ENCODE data around the gene CCNL1. TPM values are rescaled to one million over a fixed set of nuclear protein-coding genes. Genes with fewer than 3 reads are reported as not detected.

Gene CCNL1
- total RNA-seq, 6 donors from 2014 or later, result 118 to 344 (median 246) TPM

DNA sequence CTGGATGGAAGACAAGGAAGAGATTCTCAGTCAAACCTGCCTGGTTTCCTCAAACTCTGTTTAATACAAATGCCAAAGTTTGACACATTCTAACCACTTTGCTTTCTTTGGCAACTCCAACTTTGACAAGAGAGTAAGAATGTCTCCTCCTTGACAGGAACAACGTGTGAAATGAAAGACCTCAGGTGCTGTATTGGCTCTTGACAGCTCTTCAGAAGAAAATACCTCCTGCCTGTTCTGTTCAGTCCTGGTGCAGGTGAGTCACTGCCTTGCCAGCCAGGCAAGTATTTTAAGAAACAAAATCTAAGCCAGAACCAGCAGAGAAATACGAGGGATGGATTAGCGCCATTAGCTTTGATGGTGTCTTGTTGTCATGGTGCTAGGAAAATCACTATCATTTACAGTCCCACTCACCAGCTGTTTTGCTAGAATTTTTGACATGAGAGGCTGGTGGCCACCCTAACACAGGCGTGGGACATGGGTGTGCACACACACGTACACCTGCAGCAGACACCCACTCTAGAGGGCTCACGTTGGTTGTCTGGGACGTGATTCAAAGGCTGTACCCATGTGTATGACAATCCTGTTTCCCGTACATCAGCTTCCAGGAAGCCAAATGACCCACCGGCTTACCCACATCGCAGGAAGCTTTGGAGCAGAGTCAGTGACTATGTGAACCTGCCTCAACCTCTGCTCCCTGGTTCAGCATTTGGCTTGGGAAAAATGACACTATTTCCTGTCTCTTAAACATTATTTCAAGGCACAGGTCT is 60.4 kb downstream of the CCNL1 start:
- H3K27ac ChIP-seq, result peak overlapping the region in 1 of 4 donors; percentile 2

DNA sequence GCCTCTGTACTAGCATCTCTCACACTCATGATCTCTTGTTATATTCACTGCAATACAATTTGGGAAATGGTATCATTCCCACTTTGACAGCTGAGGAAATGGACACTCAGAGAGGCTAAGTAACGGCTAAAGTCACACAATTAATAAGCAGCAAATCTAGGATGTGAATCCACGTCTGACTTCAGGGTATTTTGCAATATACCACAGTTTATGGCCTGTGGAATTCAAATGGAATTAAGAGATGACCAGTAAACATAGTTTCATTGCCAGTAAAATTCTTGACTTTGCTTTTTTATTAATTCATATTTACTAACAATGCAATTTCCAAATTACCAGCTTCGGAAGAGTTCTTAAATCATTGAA is 61.1 kb downstream of the CCNL1 start:
- no peak overlapping the region for H3K27ac ChIP-seq
- TF ChIP-seq EP300 (IDR thresholded peaks at IDR 0.05) (no peak), POLR2A (IDR thresholded peaks at IDR 0.05) (no peak), CTCF (IDR thresholded peaks at IDR 0.05) (no peak), POLR2AphosphoS5 (IDR thresholded peaks at IDR 0.05) (no peak)
- H3K36me3 ChIP-seq, result no peaks in the 10 kb centered on the region
- ATAC-seq (ENCODE audit: low FRiP score in 2 of 2) (no peak), DNase-seq (no peak)
- peaks cover 0 to 7% (median 6%) of the 10 kb centered on the region in 4 donors for H3K4me1 ChIP-seq
- WGBS, 2 donors, result 62 to 85% methylated on average over 3 of the region's 3 CpGs
- no peaks in the 10 kb centered on the region for H3K9me3 ChIP-seq
- H3K4me3 ChIP-seq, result no peak overlapping the region
- H3K27me3 ChIP-seq, result no peaks in the 10 kb centered on the region

More for the DNA sequence above, 60.4 kb downstream of the CCNL1 start:
- no peaks in the 10 kb centered on the region for H3K36me3 ChIP-seq
- ATAC-seq (ENCODE audit: low FRiP score in 2 of 2) (peak; percentile 6 to 74), DNase-seq (peak in 1 of 2 donors; percentile 57)
- H3K4me3 ChIP-seq, result no peak overlapping the region
- 66 to 82% methylated on average over 10 of the region's 10 CpGs for WGBS, 2 donors
- peaks cover 0 to 7% (median 6%) of the 10 kb centered on the region in 4 donors for H3K4me1 ChIP-seq
- TF ChIP-seq POLR2AphosphoS5 (IDR thresholded peaks at IDR 0.05), result no peak
- TF ChIP-seq EP300 (IDR thresholded peaks at IDR 0.05), result peak in 1 of 4 donors; percentile 16
- H3K27me3 ChIP-seq, result no peaks in the 10 kb centered on the region
- H3K9me3 ChIP-seq, result no peaks in the 10 kb centered on the region

- H3K4me1 ChIP-seq, result peaks cover 0 to 7% (median 6%) of the 10 kb centered on the region in 4 donors
- no peaks in the 10 kb centered on the region for H3K27me3 ChIP-seq
- no peaks in the 10 kb centered on the region for H3K36me3 ChIP-seq
- 61 to 70% methylated on average over 3 of the region's 3 CpGs for WGBS, 2 donors
- H3K27ac ChIP-seq, result peak overlapping the region in 1 of 4 donors; percentile 5
- no peak for DNase-seq
- ATAC-seq (ENCODE audit: low FRiP score in 2 of 2), result no peak
- H3K9me3 ChIP-seq, result no peaks in the 10 kb centered on the region
- no peak overlapping the region for H3K4me3 ChIP-seq
- no peak for TF ChIP-seq EP300 (IDR thresholded peaks at IDR 0.05)
- no peak for TF ChIP-seq CTCF (IDR thresholded peaks at IDR 0.05)
- no peak for TF ChIP-seq POLR2AphosphoS5 (IDR thresholded peaks at IDR 0.05)
- TF ChIP-seq POLR2A (IDR thresholded peaks at IDR 0.05), result no peak
Observed at GRCh38 chr3:157098121-157098822, 61.7 kb downstream of the CCNL1 start.

Small RNA genes within 50 kb of the gene (small RNA-seq; reads per million reads assigned to genes)
- 0 reads per million in 4 donors for gene RF00019
- 0 reads per million in 4 donors for gene RNA5SP146

Measured in upper lobe of left lung (tissue), 6 donors.